GM18499 (cell line): ENCODE data around the gene TMEM47.

Source experiments
- ATAC-seq: cut with Tn5 transposase; IDR thresholded peaks from one replicate; pipeline ENCODE4 v1.9.1; 2021; ENCODE audit warnings: moderate number of reproducible peaks; ENCODE audit not compliant: insufficient read depth, unreplicated experiment

TMEM47 gene

DNA sequence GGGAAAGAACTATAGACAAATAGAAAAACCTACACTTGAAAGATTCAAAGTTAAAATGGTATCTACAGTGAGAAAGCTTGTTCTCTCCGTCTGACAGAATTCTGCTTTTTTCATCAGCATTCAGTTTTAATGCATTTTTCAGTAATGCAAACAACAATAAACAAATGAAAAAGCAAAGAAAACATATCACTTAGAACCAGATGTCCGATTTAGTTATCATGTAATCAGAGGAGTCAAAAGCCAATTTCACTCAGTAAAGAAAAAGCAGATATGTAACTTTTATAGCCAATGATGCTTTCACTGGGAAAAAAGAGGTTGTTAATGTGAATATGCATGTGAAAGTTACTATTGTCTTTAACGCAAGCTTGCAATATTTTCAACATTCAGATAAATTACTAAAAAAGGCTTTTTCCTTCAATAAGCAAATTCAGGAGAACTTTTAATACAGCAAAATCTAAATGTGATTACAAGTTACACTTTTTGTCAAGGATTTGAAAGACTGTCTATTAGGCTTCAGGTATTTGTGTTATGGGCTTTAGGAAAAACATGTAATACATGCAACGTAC is 70.7 kb downstream of the TMEM47 start:
- ATAC-seq, result no peak

DNA sequence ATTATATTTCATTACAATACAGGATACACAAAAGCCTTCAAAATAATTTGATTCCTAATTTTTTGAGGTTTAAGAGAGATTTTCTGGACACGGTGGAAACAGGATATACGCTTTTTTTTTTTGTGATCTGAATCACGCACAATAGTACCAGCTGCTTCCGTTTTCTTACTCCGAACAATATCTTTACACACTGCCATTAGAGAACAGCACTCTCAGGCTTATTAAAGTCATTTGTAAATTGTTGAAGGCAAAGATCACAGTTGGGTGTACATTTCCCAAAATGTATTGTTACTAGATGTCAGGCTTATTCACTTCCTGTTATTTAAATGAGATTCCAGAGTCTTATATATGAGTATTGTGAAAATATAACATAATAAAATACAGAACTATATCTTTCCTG is 71.5 kb downstream of the TMEM47 start:
- no peak for ATAC-seq

DNA sequence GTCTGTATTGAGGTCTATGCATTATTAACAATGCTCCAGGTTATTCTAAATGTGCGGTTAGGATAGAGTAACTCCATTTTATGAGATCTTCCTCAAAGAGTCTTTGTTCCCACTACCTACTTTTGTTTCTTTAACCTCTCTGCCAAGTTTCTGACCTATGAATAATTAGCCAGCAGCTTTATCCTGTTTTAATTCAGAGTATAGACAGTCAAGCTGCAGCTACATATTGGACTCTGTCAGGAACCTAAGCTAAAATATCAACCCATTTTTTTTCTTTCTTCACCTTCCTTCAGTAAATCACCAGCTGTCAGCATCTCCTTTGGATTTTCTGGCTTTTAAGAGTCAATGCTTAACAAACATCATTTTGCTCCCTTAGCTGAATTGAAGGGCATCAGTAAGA is 72.3 kb downstream of the TMEM47 start:
- ATAC-seq, result no peak

DNA sequence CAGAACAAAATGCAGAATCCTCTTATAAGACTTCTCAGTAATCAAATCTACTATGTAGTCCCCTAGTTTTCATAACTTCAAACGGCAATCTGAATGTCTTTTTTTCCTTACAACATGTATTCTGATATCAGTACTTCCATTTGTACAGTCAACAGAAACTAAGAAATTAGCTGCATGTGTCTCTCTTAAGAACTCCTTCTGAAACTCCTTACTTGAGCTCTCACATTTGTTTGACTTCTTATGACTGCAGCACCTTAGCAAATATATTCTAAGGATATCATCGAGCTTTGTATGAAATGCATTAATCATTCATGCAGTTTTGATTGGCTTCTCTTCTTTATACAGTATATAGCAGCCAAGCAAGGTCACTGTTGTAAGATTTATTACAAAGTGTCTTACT is 77.0 kb downstream of the TMEM47 start:
- no peak for ATAC-seq

DNA sequence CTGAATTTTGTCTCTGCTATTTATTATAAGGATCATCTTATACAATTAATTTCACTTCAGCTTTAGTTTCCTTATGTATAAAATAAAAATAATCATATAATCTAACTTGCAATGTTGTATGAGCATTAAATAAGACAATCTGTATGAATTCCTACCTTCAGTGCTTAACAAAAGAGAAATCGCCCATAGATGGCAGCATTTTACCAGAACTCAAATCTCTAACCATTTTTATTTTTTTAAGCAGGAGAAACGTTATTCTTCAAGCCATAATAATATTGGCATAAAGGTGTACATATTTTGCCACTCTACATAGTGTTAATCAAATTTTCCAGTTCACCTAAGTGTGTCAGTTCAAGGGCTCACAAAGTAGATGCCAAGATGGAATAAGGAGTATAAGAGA is 78.8 kb downstream of the TMEM47 start:
- no peak for ATAC-seq
